HepG2 (cell line): ENCODE measurements around the gene MGAT2. TPM values are rescaled to one million over a fixed set of nuclear protein-coding genes. Genes with fewer than 3 reads are reported as not detected.

Experiments used
- FOXC1 ChIP-seq: sonication (generic); formaldehyde crosslinking; IDR thresholded peaks from 2 replicates; pipeline ENCODE4 v1.8.0; 2022; ENCODE audit warnings: mild to moderate bottlenecking, missing genetic modification reagents, borderline replicate concordance
- FOXP4 ChIP-seq: sonication (generic); formaldehyde crosslinking; IDR thresholded peaks from 2 replicates; pipeline ENCODE4 v1.4.0; 2020; ENCODE audit warnings: missing genetic modification reagents
- JUNB ChIP-seq: sonication (generic); formaldehyde crosslinking; IDR thresholded peaks from 2 replicates; pipeline ENCODE4 v1.8.0; 2022; ENCODE audit warnings: missing genetic modification reagents, mild to moderate bottlenecking, borderline replicate concordance
- KAT2B ChIP-seq: fragments of 150-350 bp; IDR thresholded peaks from 2 replicates; pipeline ENCODE4 v1.6.1; 2014; ENCODE audit warnings: low read depth, low read length, borderline replicate concordance
- MTA1 ChIP-seq: sonication (generic); formaldehyde crosslinking; IDR thresholded peaks from 2 replicates; pipeline ENCODE4 v1.4.0; 2020; ENCODE audit warnings: missing genetic modification reagents, mild to moderate bottlenecking, borderline replicate concordance
- NKX3-1 ChIP-seq: sonication (generic); formaldehyde crosslinking; IDR thresholded peaks from 2 replicates; pipeline ENCODE4 v1.5.0; 2020; ENCODE audit warnings: missing genetic modification reagents
- NRL ChIP-seq: sonication (generic); formaldehyde crosslinking; IDR thresholded peaks from 2 replicates; pipeline ENCODE4 v1.5.0; 2020; ENCODE audit warnings: missing genetic modification reagents, mild to moderate bottlenecking, moderate library complexity, borderline replicate concordance
- PRDM15 ChIP-seq: sonication (generic); formaldehyde crosslinking; IDR thresholded peaks from 2 replicates; pipeline ENCODE4 v1.4.0; 2020; ENCODE audit warnings: missing genetic modification reagents
- RAD51 ChIP-seq: fragments of 450-650 bp; IDR thresholded peaks from 2 replicates; pipeline ENCODE4 v1.6.1; 2016; ENCODE audit warnings: borderline replicate concordance
- RFX3 ChIP-seq: IDR thresholded peaks from 2 replicates; pipeline ENCODE4 v1.6.1; 2016; ENCODE audit warnings: missing biosample characterization, missing genetic modification reagents
- RFXANK ChIP-seq: IDR thresholded peaks from 2 replicates; pipeline ENCODE4 v1.6.1; 2016
- SMAD1 ChIP-seq: sonication (generic); formaldehyde crosslinking; IDR thresholded peaks from 2 replicates; pipeline ENCODE4 v1.4.0; 2020; ENCODE audit warnings: missing genetic modification reagents, low read depth, mild to moderate bottlenecking, borderline replicate concordance
- TERF1 ChIP-seq: sonication (generic); formaldehyde crosslinking; IDR thresholded peaks from 2 replicates; pipeline ENCODE4 v1.8.0; 2022; ENCODE audit warnings: mild to moderate bottlenecking, missing genetic modification reagents, moderate library complexity
- ZBTB1 ChIP-seq: sonication (generic); formaldehyde crosslinking; IDR thresholded peaks from 2 replicates; pipeline ENCODE4 v1.4.0; 2020; ENCODE audit warnings: missing genetic modification reagents, borderline replicate concordance
- ZNF263 ChIP-seq: sonication (generic); formaldehyde crosslinking; IDR thresholded peaks from 2 replicates; pipeline ENCODE4 v1.4.0; 2020; ENCODE audit warnings: missing genetic modification reagents
- ZNF703 ChIP-seq: sonication (generic); formaldehyde crosslinking; IDR thresholded peaks from 2 replicates; pipeline ENCODE4 v1.5.1; 2020; ENCODE audit warnings: missing genetic modification reagents, mild to moderate bottlenecking, moderate library complexity, borderline replicate concordance
- ZNF879 ChIP-seq: sonication (generic); formaldehyde crosslinking; IDR thresholded peaks from 2 replicates; pipeline ENCODE4 v1.8.1; 2023; ENCODE audit warnings: missing genetic modification reagents
- polyA plus RNA-seq, 8 experiments: library from polyadenylated mRNA; depleted of rRNA in 3 of 8; stranded (reverse) in 7 of 8; unstranded in 1 of 8; fragments of >200 nt; fragmentation: Illumina TruSeq in 4 of 8; extraction: Trizol in 4 of 8; gene quantifications; 2 replicates each; pipeline versions ENCODE4 v1.2.1 to v1.2.3, GENCODE V29; 2011 to 2016; ENCODE audit warnings: low read depth in 4 of 8, missing spikeins in 1 of 8, mixed read lengths in 1 of 8; ENCODE audit not compliant: insufficient read depth in 1 of 8
- total RNA-seq, 5 experiments: library from RNA; depleted of rRNA; stranded (reverse); fragments of >200 nt; fragmentation: Illumina TruSeq; extraction: Trizol; gene quantifications; 2 replicates each; pipeline ENCODE4 v1.2.3, GENCODE V29; 2016; ENCODE audit warnings: low read depth in 1 of 5
- TF ChIP-seq, protein P1 (sequence below): fragments of 450-650 bp; IDR thresholded peaks from 2 replicates; pipeline ENCODE4 v1.6.1; 2017
- TF ChIP-seq, protein P2 (sequence below): IDR thresholded peaks from 2 replicates; pipeline ENCODE4 v1.6.1; 2016; ENCODE audit warnings: low read depth

The MGAT2 gene
- total and polyA plus RNA-seq, 2 of the 13 experiments (the other 11 are each of a cell fraction or from before 2014, with no cell fraction given): 12.9 to 51.9 TPM

DNA sequence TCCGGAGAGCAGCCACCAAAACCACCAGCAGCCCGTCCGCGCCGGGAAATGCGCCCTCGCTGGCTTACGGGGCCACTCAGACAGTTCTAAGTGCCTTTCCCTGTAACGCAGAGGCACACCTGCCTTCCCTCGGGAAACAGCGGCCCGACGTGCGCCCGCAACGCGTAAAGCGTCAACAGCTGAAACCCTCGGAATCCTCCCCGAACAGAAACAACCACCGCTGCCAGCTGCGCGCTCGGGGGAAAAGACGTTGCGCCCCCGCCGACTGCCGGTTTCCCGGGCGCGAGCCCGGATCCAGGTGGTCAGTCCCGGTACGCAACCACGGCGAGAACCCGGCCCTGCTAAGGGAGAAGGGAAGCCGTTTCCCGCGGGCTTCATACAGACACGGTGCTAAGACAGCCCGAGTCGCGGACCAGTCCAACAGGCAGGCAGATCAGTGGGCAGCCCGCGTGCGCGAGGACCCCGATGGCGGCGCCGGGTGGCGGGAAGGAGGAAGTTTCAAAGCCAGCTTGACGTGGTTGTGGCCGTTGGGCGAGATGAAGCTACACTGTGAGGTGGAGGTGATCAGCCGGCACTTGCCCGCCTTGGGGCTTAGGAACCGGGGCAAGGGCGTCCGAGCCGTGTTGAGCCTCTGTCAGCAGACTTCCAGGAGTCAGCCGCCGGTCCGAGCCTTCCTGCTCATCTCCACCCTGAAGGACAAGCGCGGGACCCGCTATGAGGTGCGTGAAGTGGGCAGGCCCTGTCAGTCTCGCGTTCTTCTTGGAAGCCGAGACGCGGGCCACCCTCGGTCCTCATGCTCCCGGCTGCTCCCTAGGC is 21.9 kb upstream of the MGAT2 start, which contains the start of gene LRR1 (continued):
- TF ChIP-seq FOXP4 (peak; percentile 42; the same call in 1 of the 2 replicates), FOXC1 (CRISPR knock-in tag) (peak; percentile 50; the same call in 1 of the 2 replicates), PRDM15 (CRISPR knock-in tag) (no peak; the same call in 1 of the 2 replicates), MTA1 (peak; percentile 63; the same call in 1 of the 2 replicates), TERF1 (no peak), ZNF703 (CRISPR knock-in tag) (no peak), JUNB (no peak), RFX3 (no peak), ZNF263 (CRISPR knock-in tag) (peak; percentile 71), KAT2B (no peak), RAD51 (no peak), ZNF879 (CRISPR knock-in tag) (peak; percentile 76; the same call in 1 of the 2 replicates), SMAD1 (CRISPR knock-in tag) (no peak), RFXANK (CRISPR knock-in tag) (peak; percentile 57; the same call in 1 of the 2 replicates), ZBTB1 (CRISPR knock-in tag) (0 out of 2 replicates have a peak, but pooled peaks have one; percentile 21), NRL (CRISPR knock-in tag) (peak; percentile 76; the same call in 1 of the 2 replicates), NKX3-1 (CRISPR knock-in tag) (no peak)
- TF ChIP-seq, protein P1, sequence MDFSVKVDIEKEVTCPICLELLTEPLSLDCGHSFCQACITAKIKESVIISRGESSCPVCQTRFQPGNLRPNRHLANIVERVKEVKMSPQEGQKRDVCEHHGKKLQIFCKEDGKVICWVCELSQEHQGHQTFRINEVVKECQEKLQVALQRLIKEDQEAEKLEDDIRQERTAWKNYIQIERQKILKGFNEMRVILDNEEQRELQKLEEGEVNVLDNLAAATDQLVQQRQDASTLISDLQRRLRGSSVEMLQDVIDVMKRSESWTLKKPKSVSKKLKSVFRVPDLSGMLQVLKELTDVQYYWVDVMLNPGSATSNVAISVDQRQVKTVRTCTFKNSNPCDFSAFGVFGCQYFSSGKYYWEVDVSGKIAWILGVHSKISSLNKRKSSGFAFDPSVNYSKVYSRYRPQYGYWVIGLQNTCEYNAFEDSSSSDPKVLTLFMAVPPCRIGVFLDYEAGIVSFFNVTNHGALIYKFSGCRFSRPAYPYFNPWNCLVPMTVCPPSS: no peak
- TF ChIP-seq, protein P2, sequence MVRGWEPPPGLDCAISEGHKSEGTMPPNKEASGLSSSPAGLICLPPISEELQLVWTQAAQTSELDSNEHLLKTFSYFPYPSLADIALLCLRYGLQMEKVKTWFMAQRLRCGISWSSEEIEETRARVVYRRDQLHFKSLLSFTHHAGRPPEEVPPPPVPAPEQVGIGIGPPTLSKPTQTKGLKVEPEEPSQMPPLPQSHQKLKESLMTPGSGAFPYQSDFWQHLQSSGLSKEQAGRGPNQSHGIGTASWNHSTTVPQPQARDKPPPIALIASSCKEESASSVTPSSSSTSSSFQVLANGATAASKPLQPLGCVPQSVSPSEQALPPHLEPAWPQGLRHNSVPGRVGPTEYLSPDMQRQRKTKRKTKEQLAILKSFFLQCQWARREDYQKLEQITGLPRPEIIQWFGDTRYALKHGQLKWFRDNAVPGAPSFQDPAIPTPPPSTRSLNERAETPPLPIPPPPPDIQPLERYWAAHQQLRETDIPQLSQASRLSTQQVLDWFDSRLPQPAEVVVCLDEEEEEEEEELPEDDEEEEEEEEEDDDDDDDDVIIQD (CRISPR knock-in tag): peak; percentile 10; the same call in 1 of the 2 replicates
